Lung (tissue), 12 donors: ENCODE measurements around the gene DNAJC1. TPM values are rescaled to one million over a fixed set of nuclear protein-coding genes. Genes with fewer than 3 reads are reported as not detected.

Experiments used
- ATAC-seq: fragments of 200-7000 bp; cut with Tn5 transposase; one replicate; pipeline ENCODE4 v1.9.1; 2020; ENCODE audit warnings: moderate number of reproducible peaks; ENCODE audit not compliant: insufficient read depth, low FRiP score
- DNase-seq, 3 donors: peaks; one replicate each; pipeline ENCODE4 v3.0.0-alpha.2; 2013 to 2017
- H3K27ac ChIP-seq, 2 donors: one replicate each; pipeline ENCODE4 v1.5.1; 2013; ENCODE audit warnings: mild to moderate bottlenecking in 2 of 2, moderate library complexity in 2 of 2, control low read depth in 1 of 2, inconsistent platforms in 1 of 2, low read depth in 1 of 2, low read length in 1 of 2
- H3K27me3 ChIP-seq, 3 donors: one replicate each; pipeline ENCODE4 v1.5.1; 2013; ENCODE audit warnings: low read length in 2 of 3; ENCODE audit not compliant: control insufficient read depth in 3 of 3, insufficient read depth in 3 of 3
- H3K36me3 ChIP-seq, 4 donors: one replicate each; pipeline ENCODE4 v1.5.1; 2013; ENCODE audit warnings: low read length in 4 of 4, mild to moderate bottlenecking in 1 of 4, moderate library complexity in 1 of 4; ENCODE audit not compliant: control insufficient read depth in 4 of 4, insufficient read depth in 4 of 4
- H3K4me1 ChIP-seq, 5 donors: one replicate each; pipeline ENCODE4 v1.5.1; 2013; ENCODE audit warnings: low read length in 5 of 5, mild to moderate bottlenecking in 2 of 5, moderate library complexity in 1 of 5; ENCODE audit not compliant: control insufficient read depth in 5 of 5, insufficient read depth in 5 of 5
- H3K4me3 ChIP-seq: one replicate; pipeline ENCODE4 v1.5.1; 2013; ENCODE audit warnings: mild to moderate bottlenecking, control low read depth, moderate library complexity
- H3K9ac ChIP-seq, 2 donors: one replicate each; pipeline ENCODE4 v1.5.1; 2013; ENCODE audit warnings: low read length in 2 of 2, control low read depth in 1 of 2; ENCODE audit not compliant: insufficient read depth in 1 of 2
- H3K9me3 ChIP-seq, 4 donors: one replicate each; pipeline ENCODE4 v1.5.1; 2013; ENCODE audit warnings: low read length in 3 of 4, mild to moderate bottlenecking in 1 of 4, moderate library complexity in 1 of 4; ENCODE audit not compliant: control insufficient read depth in 4 of 4, insufficient read depth in 3 of 4
- CTCF ChIP-seq: IDR thresholded peaks from 2 replicates; pipeline ENCODE4 v1.5.1; 2012; ENCODE audit warnings: mild to moderate bottlenecking; ENCODE audit errors: control extremely low read depth, extremely low read depth
- WGBS, 2 donors: extraction: QIAGEN DNeasy Blood & Tissue Kit; methylation state at CpG; one replicate each; pipeline ENCODE4 v1.1.7; 2013; 5-methylcytosine and 5-hydroxymethylcytosine counted together
- polyA plus RNA-seq, 2 donors: library from polyadenylated mRNA; stranded (reverse); fragments of 200-250 nt; gene quantifications; one replicate each; pipeline ENCODE4 v1.2.1, GENCODE V29; 2013
- total RNA-seq, 2 donors: library from RNA; depleted of rRNA in 1 of 2; stranded (reverse); fragments of >200 nt in 1 of 2; gene quantifications; one replicate each; pipeline ENCODE4 v1.2.1, GENCODE V29; 2014 to 2021
- donor health status: control.
- donor health status: control.
- donor health status: Bipolar disorder and iron deficiency.
- donor health status: healthy.
- donor health status: DM: yes; HTN: yes; CAD: no.

The DNAJC1 gene
- total and polyA plus RNA-seq, 4 donors = 31.0 to 38.2 (median 35.6) TPM

GRCh38 chr10:21726601-21727225 is 276.8 kb downstream of the DNAJC1 start:
- no peaks in the 10 kb centered on the region for H3K27me3 ChIP-seq
- WGBS, 2 donors = 85 to 86% methylated on average over 3 of the region's 3 CpGs

GRCh38 chr10:21724687-21725367 is 278.7 kb downstream of the DNAJC1 start:
- peaks cover 0 to 6% (median 2%) of the 10 kb centered on the region in 4 donors for H3K36me3 ChIP-seq
- no peaks in the 10 kb centered on the region for H3K9me3 ChIP-seq
- DNase-seq (peak; percentile 98 to 100 (median 100)), ATAC-seq (peak; percentile 78)
- H3K27ac ChIP-seq = no peak overlapping the region
- no peak for TF ChIP-seq CTCF
- peak overlapping the region in 1 of 2 donors; percentile 70 for H3K9ac ChIP-seq
- 1 to 3% methylated on average over 4 of the region's 4 CpGs for WGBS, 2 donors
- no peaks in the 10 kb centered on the region for H3K27me3 ChIP-seq
- no peak overlapping the region for H3K4me3 ChIP-seq
- H3K4me1 ChIP-seq = peaks cover 0 to 48% (median 11%) of the 10 kb centered on the region in 5 donors

More at GRCh38 chr10:21726601-21727225, 276.8 kb downstream of the DNAJC1 start:
- Histone ChIP-seq H3K36me3 (peaks cover 0 to 7% (median 5%) of the 10 kb centered on the region in 4 donors), H3K9me3 (no peaks in the 10 kb centered on the region), H3K27ac (no peak overlapping the region), H3K4me1 (peaks cover 0 to 49% (median 11%) of the 10 kb centered on the region in 5 donors), H3K4me3 (no peak overlapping the region), H3K9ac (no peak overlapping the region)
- DNase-seq (no peak), ATAC-seq (no peak)
- no peak for TF ChIP-seq CTCF

- Histone ChIP-seq H3K27me3 (no peaks in the 10 kb centered on the region), H3K9me3 (no peaks in the 10 kb centered on the region), H3K36me3 (peaks cover 0 to 6% (median 2%) of the 10 kb centered on the region in 4 donors), H3K4me3 (no peak overlapping the region), H3K4me1 (peaks cover 0 to 48% (median 11%) of the 10 kb centered on the region in 5 donors), H3K27ac (no peak overlapping the region), H3K9ac (peak overlapping the region in 1 of 2 donors; percentile 67)
- TF ChIP-seq CTCF = no peak
- DNase-seq (peak in 2 of 3 donors; percentile 30 to 73), ATAC-seq (no peak)
- WGBS, 2 donors = 64% methylated on average over 7 of the region's 7 CpGs
Measured at GRCh38 chr10:21724020-21724589, 279.4 kb downstream of the DNAJC1 start.
